Transverse colon (tissue), 4 donors: ENCODE measurements around the gene NKD2. TPM values are rescaled to one million over a fixed set of nuclear protein-coding genes. Genes with fewer than 3 reads are reported as not detected.
"Not testable (repeated sequence)": the region's sequence is repeated elsewhere in the genome, so short reads cannot be mapped to it uniquely, and the experiment has no call there.

Experiments used
- DNase-seq: peaks from one replicate; pipeline ENCODE4 v3.0.0-alpha.2; 2019
- H3K27ac ChIP-seq, 4 donors: fragments of 200-600 bp; sonication (generic); 2 replicates each; pipeline ENCODE4 v1.5.1; 2016 to 2018; ENCODE audit warnings: inconsistent platforms in 4 of 4
- H3K27me3 ChIP-seq: fragments of 200-600 bp; sonication (generic); 2 replicates; pipeline ENCODE4 v1.5.1; 2017; ENCODE audit warnings: inconsistent platforms
- H3K36me3 ChIP-seq, 4 donors: fragments of 200-600 bp; sonication (generic); 2 replicates each; pipeline ENCODE4 v1.5.1; 2017 to 2019; ENCODE audit warnings: inconsistent platforms in 4 of 4
- H3K4me1 ChIP-seq, 4 donors: fragments of 200-600 bp; sonication (generic); 2 replicates each; pipeline ENCODE4 v1.5.1; 2017 to 2020; ENCODE audit warnings: inconsistent platforms in 4 of 4
- H3K4me3 ChIP-seq, 4 donors: fragments of 200-600 bp; sonication (generic); 1 replicate in 1 of 4; 2 replicates in 3 of 4; pipeline versions ENCODE4 v1.5.1 to v1.6.1; 2017 to 2019; ENCODE audit warnings: inconsistent platforms in 4 of 4
- H3K9me3 ChIP-seq, 2 donors: fragments of 200-600 bp; sonication (generic); 2 replicates each; pipeline ENCODE4 v1.5.1; 2017 to 2019; ENCODE audit warnings: inconsistent platforms in 2 of 2
- CTCF ChIP-seq, 5 experiments: fragments of 200-600 bp in 3 of 5; fragments of 450-650 bp in 2 of 5; sonication (generic) in 3 of 5; IDR thresholded peaks; 1 replicate in 2 of 5; 2 replicates in 3 of 5; pipeline ENCODE4 v1.5.1; 2016 to 2017; ENCODE audit warnings: antibody characterized with exemption in 5 of 5, inconsistent platforms in 3 of 5, mild to moderate bottlenecking in 2 of 5, moderate library complexity in 1 of 5
- EP300 ChIP-seq: sonication (generic); formaldehyde crosslinking; IDR thresholded peaks from one replicate; pipeline ENCODE4 v1.6.1; 2017; ENCODE audit warnings: antibody characterized with exemption, low read depth
- POLR2A ChIP-seq: fragments of 450-650 bp; IDR thresholded peaks from one replicate; pipeline ENCODE4 v1.6.1; 2016; ENCODE audit warnings: antibody characterized with exemption, mild to moderate bottlenecking, moderate library complexity
- POLR2AphosphoS5 ChIP-seq, 3 donors: sonication (generic); formaldehyde crosslinking; IDR thresholded peaks; one replicate each; pipeline ENCODE4 v1.6.1; 2016; ENCODE audit warnings: antibody characterized with exemption in 3 of 3
- WGBS, 2 donors: methylation state at CpG; one replicate each; pipeline ENCODE4 v1.1.5; 2018; ENCODE audit warnings: low coverage in 1 of 2; 5-methylcytosine and 5-hydroxymethylcytosine counted together
- in situ Hi-C, 4 donors: fragments of 200-750 bp; cut with MboI; loops; one replicate each; pipeline versions ENCODE4 v1.15.0 to v1.15.1; 2017; ENCODE audit warnings: low sequenced_read_pairs in 3 of 4, low pct_ligation_motif_present in 1 of 4, low pct_unique_long_range_greater_than_20kb in 1 of 4
- intact Hi-C: fragments of 100-400 bp; cut with DNase I; formaldehyde crosslinking; loops from one replicate; pipeline ENCODE4 v1.15.1; 2023; ENCODE audit warnings: low total_unique reads
- total RNA-seq, 4 donors: library from RNA; depleted of rRNA; stranded (reverse); fragments of >200 nt; gene quantifications; one replicate each; pipeline ENCODE4 v1.1.0, GENCODE V29; 2016

The NKD2 gene
- total RNA-seq, 4 donors from 2014 or later, result 0.41 to 0.80 TPM; not detected in 2

- no peak for TF ChIP-seq POLR2A
- TF ChIP-seq EP300, result no peak
- no peak for TF ChIP-seq CTCF (IDR thresholded peaks at IDR 0.05)
- no peak for TF ChIP-seq POLR2AphosphoS5 (IDR thresholded peaks at IDR 0.05)
- Histone ChIP-seq H3K27ac (no peak overlapping the region), H3K4me3 (no peak overlapping the region), H3K4me1 (no peaks in the 10 kb centered on the region), H3K36me3 (peaks cover 0 to 23% (median 3%) of the 10 kb centered on the region in 4 donors), H3K27me3 (no peaks in the 10 kb centered on the region), H3K9me3 (no peaks in the 10 kb centered on the region)
- in situ Hi-C loops (no loop called here), intact Hi-C loops (no loop called here)
- WGBS, 2 donors, result 93% methylated on average over 32 of the region's 34 CpGs; no CpG with 5 or more reads in 1 of the 2 donors
- DNase-seq, result no peak
These were observed 50.6 kb downstream of the NKD2 start for GRCh38 chr5:1058988-1059883.

- Histone ChIP-seq H3K27me3 (no peaks in the 10 kb centered on the region), H3K36me3 (peaks cover 0 to 23% (median 3%) of the 10 kb centered on the region in 4 donors), H3K4me1 (no peaks in the 10 kb centered on the region), H3K4me3 (no peak overlapping the region), H3K27ac (no peak overlapping the region), H3K9me3 (no peaks in the 10 kb centered on the region)
- in situ Hi-C loops (no loop called here), intact Hi-C loops (no loop called here)
- DNase-seq, result no peak
- TF ChIP-seq EP300, result no peak
- TF ChIP-seq POLR2A, result no peak
- no peak for TF ChIP-seq POLR2AphosphoS5 (IDR thresholded peaks at IDR 0.05)
- no peak for TF ChIP-seq CTCF (IDR thresholded peaks at IDR 0.05)
- 82% methylated on average over 16 of the region's 17 CpGs; no CpG with 5 or more reads in 1 of the 2 donors for WGBS, 2 donors
These were observed 51.3 kb downstream of the NKD2 start for GRCh38 chr5:1059884-1060263.

GRCh38 chr5:1060535-1060981 is 52.0 kb downstream of the NKD2 start:
- WGBS, 2 donors, result 81% methylated on average over 24 of the region's 24 CpGs; no CpG with 5 or more reads in 1 of the 2 donors

GRCh38 chr5:1061292-1061691 is 52.7 kb downstream of the NKD2 start:
- intact Hi-C loops, in situ Hi-C loops, H3K9me3 ChIP-seq, H3K4me1 ChIP-seq, DNase-seq, H3K27ac ChIP-seq, H3K27me3 ChIP-seq, H3K4me3 ChIP-seq: not testable (repeated sequence)
- 94% methylated on average over 6 of the region's 43 CpGs; no CpG with 5 or more reads in 1 of the 2 donors for WGBS, 2 donors
- H3K36me3 ChIP-seq, result peaks cover 0 to 23% (median 5%) of the 10 kb centered on the region in 4 donors

More at GRCh38 chr5:1060535-1060981, 52.0 kb downstream of the NKD2 start:
- in situ Hi-C loops, result no loop called here
- H3K27ac ChIP-seq, result no peak overlapping the region
- peaks cover 0 to 23% (median 3%) of the 10 kb centered on the region in 4 donors for H3K36me3 ChIP-seq
- no peaks in the 10 kb centered on the region for H3K27me3 ChIP-seq
- no peaks in the 10 kb centered on the region for H3K4me1 ChIP-seq
- TF ChIP-seq CTCF (IDR thresholded peaks at IDR 0.05) (no peak), EP300 (no peak), POLR2A (no peak), POLR2AphosphoS5 (IDR thresholded peaks at IDR 0.05) (no peak)
- intact Hi-C loops, result no loop called here
- no peaks in the 10 kb centered on the region for H3K9me3 ChIP-seq
- no peak overlapping the region for H3K4me3 ChIP-seq
- no peak for DNase-seq
